ENCODE results near the gene TBRG1. TPM values are rescaled to one million over a fixed set of nuclear protein-coding genes. Genes with fewer than 3 reads are reported as not detected.

Gene TBRG1
- total and polyA plus RNA-seq, 2 of the 8 experiments (the other 6 are each of a cell fraction or from before 2014, with no cell fraction given) = 16.3 to 26.7 TPM

GRCh38 chr11:124642628-124643027 lies 20.0 kb downstream of the TBRG1 start (continued):
- TF ChIP-seq KDM5A (IDR thresholded peaks at IDR 0.05; ENCODE audit: low read length) = no peak
- TF ChIP-seq JUN (IDR thresholded peaks at IDR 0.05; ENCODE audit: low read depth, low read length) = no peak
- no peak for TF ChIP-seq POLR2AphosphoS5 (IDR thresholded peaks at IDR 0.05; ENCODE audit: low read depth, low read length)
- TF ChIP-seq SRF (IDR thresholded peaks at IDR 0.05; ENCODE audit: low read depth, low read length) = no peak

Data from H1 (cell line).